GM18873 (cell line): ENCODE measurements around the gene STOM.
"Not testable (repeated sequence)": the region's sequence is repeated elsewhere in the genome, so short reads cannot be mapped to it uniquely, and the experiment has no call there.

ENCODE experiments used
- ATAC-seq: cut with Tn5 transposase; IDR thresholded peaks from one replicate; pipeline ENCODE4 v1.9.1; 2021; ENCODE audit warnings: mild to moderate bottlenecking, moderate library complexity, moderate number of reproducible peaks; ENCODE audit not compliant: unreplicated experiment, low FRiP score

STOM gene

DNA sequence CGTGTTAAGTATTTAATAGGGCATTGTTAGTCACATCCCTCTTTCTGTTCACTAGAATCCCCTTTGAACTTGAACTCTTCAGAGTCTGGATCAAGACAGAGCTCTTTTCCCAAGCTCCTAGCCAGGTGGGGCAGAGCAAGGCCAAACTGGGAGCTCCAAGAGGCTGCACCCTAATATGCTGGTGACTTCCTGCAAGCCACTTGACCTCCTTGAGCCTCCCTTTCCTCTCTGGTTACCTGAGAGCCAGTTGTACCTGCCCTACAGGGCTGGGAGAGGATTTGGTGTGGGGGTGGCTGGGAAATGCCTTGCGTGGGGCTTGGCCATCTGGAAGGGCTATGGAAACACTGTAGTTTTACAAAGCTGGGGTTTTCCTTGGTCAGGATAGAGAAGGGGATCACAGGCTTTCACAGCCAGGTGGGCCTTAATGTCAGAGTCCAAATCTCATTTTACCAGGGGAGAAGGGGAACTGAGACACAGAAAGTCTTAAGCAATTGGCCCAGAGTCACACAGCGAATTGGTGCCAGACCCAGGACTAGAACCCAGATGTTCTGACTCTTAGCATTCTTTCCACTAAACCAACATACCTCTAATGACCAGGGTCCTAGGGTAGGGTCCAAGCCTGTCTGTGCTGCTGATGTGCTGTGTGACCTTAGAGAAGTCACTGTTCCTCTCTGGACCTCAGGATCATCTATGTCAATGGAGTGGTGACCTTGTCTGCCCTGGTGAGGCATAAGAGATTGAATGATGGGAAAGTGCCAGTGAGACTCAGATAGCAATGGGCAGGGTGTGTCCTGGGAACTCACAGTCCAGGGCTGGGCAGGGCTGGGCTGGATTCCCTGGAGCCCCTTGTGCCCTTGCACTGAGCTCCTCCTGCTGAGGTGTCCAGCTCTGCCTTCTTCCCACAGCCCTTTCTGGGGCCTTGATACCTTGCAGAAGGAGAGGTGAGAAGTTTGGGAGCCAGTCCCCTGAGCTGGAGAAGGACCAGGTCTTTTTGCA is 66.3 kb downstream of the STOM start:
- no peak for ATAC-seq

DNA sequence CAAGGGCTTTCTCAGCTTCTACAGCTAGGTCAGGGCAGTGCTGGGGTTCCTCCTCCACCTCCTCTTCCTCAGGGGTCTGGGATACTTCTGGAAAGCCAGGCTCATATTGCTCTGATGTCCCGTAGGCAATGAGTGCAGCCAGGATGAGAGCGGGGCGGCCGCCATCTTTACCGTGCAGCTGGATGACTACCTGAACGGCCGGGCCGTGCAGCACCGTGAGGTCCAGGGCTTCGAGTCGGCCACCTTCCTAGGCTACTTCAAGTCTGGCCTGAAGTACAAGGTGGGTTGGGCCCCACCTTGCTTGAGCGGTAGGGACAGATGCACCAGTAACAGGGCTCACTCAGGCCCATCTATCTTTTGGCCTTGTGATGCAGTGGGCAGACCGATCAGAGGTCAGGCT is 67.3 kb downstream of the STOM start:
- ATAC-seq: no peak

DNA sequence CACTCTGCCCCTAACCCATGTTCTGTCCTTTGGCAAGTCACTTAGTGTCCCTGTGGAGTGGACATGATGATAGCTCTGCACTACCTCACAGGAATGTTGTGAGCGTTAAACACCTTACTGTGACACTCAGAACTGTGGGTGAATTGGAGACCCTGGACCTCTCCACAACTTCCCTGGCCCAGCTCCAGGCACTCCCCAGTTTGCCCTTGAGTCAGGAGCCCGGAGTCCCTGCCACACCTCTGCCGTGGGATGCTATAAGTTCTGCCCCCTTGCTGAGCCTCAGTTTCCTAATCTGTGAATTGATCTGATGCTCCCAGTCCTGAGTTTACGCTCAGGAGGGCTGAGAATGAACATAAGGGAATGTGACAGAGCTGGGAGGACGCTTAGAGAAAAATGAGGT is 67.7 kb downstream of the STOM start:
- ATAC-seq: no peak

DNA sequence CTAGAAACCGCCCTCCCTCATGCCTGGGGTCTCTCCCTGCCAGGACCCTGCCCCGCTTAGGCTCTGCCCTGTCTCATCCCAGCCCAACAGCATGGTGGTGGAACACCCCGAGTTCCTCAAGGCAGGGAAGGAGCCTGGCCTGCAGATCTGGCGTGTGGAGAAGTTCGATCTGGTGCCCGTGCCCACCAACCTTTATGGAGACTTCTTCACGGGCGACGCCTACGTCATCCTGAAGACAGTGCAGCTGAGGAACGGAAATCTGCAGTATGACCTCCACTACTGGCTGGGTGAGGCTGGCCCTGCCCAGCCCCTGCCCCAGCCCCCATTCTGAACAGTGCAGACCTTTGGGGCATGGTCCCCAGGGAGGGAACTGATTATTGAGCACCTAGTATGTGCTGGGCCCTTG is 68.2 kb downstream of the STOM start:
- no peak for ATAC-seq

GRCh38 chr9:121300283-121301119 is 69.5 kb downstream of the STOM start:
- ATAC-seq: no peak

GRCh38 chr9:121299467-121300282 is 70.4 kb downstream of the STOM start:
- ATAC-seq: no peak

GRCh38 chr9:121298689-121299466 is 71.2 kb downstream of the STOM start:
- ATAC-seq: no peak

- ATAC-seq: no peak
Observed at GRCh38 chr9:121298016-121298538, 72.0 kb downstream of the STOM start.

GRCh38 chr9:121297389-121297788 is 72.7 kb downstream of the STOM start:
- ATAC-seq: no peak

- ATAC-seq: no peak
Observed at GRCh38 chr9:121296213-121297127, 73.6 kb downstream of the STOM start.

DNA sequence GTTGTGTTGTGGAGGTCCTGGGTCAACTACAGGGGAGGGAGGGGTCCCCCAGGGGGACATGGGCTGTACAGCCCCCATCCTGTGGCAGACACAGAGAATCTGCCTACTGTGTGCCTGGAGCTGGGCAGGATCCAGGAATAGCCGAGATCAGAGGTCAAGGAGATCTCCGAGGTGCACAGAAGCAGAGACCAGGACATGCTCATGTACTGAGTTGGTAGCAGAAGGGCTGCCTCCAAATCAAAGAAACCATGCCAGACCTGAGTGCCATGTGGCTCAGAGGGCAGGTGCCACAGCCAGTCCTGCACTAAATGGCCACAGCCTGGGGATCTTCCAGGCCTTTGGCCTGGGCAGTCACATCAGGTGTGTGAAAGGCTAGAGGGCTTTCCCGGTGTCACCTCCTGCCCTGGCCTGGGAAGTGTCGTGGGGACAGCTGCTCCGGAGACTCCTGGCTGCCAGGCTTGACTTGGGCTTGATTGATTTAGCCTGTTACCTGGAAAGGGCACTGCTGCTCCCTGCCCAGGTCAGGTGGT is 74.3 kb downstream of the STOM start:
- ATAC-seq: no peak

DNA sequence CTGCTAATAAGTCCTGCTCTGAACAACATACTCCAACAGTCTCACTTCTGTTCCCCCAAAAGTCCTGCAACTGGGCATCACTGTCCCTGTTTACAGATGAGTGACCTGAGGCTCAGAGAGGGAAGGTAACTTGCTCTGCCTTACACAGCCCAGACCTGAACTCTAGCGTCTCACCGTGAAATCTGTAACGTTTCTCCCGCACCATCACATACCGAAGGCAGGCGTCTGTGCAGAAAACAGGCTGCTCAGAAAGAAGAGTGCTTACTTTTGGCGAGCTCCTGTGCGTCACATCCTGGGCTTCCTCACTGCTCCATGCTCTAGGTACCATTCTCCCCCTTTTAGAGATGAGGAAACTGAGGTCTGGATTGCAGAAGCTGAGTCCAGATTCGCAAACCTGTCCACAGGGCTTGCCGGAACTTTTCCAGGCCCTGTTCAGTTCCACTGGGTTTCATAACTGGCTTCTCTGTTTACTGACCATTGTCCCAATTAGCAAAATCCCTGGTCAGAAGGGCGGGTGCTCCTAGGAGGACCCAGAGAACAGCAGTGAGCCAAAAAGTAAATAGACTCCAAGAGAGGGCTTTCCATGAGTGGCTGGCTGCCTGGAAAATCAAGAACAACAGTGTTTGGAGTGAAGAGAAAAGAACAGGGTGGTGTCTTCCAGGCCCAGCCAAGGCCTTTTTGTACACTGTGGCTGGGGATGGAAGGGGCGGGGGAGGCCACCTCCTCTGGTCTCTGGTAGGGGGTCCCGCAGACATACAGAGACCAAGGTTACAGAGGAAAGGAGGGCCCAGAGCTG is 75.0 kb downstream of the STOM start:
- ATAC-seq: no peak

DNA sequence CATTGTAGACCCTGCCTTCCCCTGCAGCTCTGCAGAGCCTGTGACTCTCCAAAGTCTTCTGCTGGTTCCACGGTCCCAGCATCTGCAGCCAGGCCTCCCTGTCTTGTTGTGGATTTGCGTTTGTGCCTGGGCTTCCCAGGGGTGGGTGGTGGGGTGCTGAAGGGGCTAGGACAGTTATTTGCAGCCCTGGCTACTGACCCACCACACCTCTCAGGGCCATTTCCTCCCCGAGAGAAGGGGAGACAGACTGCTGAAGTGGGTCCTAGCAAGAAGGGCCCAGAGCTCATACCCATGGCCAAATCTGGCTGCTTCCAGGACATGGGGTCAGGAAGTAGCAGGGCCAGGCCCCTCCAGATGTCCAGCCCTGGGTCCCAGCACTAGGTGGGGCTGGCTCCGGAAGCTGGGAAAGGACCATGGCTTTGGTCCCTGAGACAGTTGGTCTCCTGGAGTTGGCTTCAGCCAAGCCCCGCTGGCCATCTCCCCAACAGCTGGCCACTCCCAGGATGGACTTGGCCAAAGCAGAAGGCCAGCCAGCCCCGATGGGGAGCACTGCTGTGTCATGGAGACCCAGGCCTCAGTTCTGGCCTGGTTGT is 75.8 kb downstream of the STOM start:
- no peak for ATAC-seq

DNA sequence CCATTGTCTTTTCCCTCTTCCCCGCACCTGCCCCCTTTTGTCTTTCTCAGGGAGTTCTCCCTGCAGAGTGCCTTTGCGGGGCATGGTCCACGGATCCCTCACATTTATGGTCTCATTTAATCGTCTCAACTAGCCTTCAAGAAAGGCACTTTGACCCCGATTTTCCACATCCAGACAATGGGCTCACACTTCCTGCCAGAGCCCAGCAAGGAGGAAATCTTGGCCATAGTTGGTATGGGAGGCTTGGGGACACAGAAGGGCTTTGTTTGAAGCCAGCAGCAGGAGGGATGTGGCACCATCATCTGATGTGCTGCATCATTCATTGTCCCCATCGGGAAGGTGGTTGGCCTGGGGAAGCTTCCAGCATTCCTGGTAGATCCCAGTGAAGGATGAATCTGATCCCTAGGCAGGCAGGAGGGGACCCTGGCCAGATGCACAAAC is 77.2 kb downstream of the STOM start:
- ATAC-seq: no peak

DNA sequence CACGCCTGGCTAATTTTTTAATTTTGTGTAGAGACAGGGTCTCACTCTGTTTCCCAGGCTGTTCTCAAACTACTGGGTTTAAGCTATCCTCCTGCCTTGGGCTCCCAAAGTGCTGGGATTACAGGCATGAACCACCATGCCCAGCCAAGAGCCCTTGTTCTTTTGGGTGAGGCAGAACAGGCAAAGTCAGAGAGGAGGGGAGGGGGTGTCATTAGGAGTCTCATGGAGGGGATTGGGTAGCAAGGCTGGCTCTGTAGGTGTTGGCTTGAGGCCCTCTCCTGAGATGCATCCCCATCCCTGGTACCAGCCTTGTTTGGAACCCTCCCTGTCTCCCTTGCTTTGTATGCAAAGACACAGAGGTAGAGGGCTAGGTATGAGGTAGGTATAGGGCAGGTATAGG is 78.0 kb downstream of the STOM start:
- no peak for ATAC-seq

DNA sequence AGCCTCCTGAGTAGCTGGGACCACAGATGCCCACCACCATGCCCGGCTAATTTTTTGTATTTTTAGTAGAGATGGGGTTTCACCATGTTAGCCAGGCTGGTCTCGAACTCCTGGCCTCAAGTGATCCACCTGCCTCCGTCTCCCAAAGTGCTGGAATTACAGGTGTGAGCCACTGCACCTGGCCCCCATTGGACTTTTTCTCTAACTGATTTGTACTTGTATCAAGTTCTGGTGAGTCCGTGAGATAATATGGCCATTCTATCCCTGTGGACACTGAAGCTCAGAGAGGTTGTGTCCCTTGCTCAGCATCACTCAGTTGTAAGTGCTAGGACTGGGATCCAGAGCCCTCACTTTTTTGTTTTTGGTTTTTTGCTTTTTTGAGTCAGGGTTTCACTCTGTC is 78.5 kb downstream of the STOM start:
- not testable (repeated sequence) for ATAC-seq

DNA sequence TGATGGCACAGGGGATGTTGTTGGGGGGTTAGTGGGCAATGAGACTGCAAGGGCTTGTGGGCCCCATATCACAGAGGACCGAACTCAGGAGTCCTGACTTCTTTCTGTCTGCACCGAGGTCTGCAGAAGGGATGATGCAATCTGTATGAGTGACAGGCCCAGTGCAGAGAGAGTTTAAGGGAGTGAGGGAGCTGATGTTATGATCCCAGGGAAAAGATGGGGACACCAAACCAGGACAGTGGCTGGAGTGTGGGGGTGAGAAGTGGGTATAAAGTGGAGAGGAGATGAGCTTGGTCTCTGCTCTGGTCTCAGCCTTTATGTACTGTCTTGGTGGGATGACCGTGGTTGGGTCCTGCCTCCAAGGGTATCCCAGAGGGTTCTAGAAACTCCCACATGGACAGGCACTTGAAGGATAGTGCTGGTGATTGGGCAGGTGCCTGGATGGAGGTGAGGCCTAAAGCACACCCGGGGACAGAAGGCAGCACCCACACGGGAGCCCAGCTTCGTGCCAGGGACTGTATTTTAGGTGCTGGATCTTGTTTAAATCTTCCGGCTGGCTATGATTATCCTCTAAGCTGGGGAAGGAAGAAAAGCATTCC is 80.2 kb downstream of the STOM start:
- no peak for ATAC-seq
